Esophagus muscularis mucosa (tissue), 4 donors: ENCODE results near the gene VBP1. TPM values are rescaled to one million over a fixed set of nuclear protein-coding genes. Genes with fewer than 3 reads are reported as not detected.
"Not testable (repeated sequence)": the region's sequence is repeated elsewhere in the genome, so short reads cannot be mapped to it uniquely, and the experiment has no call there.

Experiments used
- DNase-seq: peaks from one replicate; pipeline ENCODE4 v3.0.0-alpha.2; 2017; ENCODE audit errors: extremely low spot score
- H3K27ac ChIP-seq, 4 donors: fragments of 200-600 bp; sonication (generic); replicated peaks in 1 of 4; 1 replicate in 3 of 4; 2 replicates in 1 of 4; pipeline ENCODE4 v1.5.1; 2016 to 2019; ENCODE audit warnings: mild to moderate bottlenecking in 1 of 4
- H3K27me3 ChIP-seq, 4 donors: fragments of 200-600 bp; sonication (generic); one replicate each; pipeline versions ENCODE4 v1.5.1 to v1.6.0; 2016 to 2019
- H3K36me3 ChIP-seq, 4 donors: fragments of 200-600 bp; sonication (generic); one replicate each; pipeline ENCODE4 v1.5.1; 2016 to 2019
- H3K4me1 ChIP-seq, 4 donors: fragments of 200-600 bp; sonication (generic); one replicate each; pipeline ENCODE4 v1.5.1; 2016 to 2019
- H3K4me3 ChIP-seq, 4 donors: fragments of 200-600 bp; sonication (generic); 1 replicate in 2 of 4; 2 replicates in 2 of 4; pipeline ENCODE4 v1.5.1; 2016 to 2019; ENCODE audit warnings: mild to moderate bottlenecking in 4 of 4, moderate library complexity in 1 of 4
- H3K9me3 ChIP-seq, 4 donors: fragments of 200-600 bp; sonication (generic); 1 replicate in 3 of 4; 2 replicates in 1 of 4; pipeline ENCODE4 v1.5.1; 2016 to 2019
- CTCF ChIP-seq, 3 experiments: fragments of 200-600 bp in 2 of 3; fragments of 450-650 bp in 1 of 3; sonication (generic) in 2 of 3; IDR thresholded peaks; one replicate each; pipeline ENCODE4 v1.5.1; 2017 to 2019; ENCODE audit warnings: antibody characterized with exemption in 3 of 3, mild to moderate bottlenecking in 2 of 3, moderate library complexity in 1 of 3
- EP300 ChIP-seq: sonication (generic); formaldehyde crosslinking; IDR thresholded peaks from one replicate; pipeline ENCODE4 v1.6.1; 2017; ENCODE audit warnings: antibody characterized with exemption
- POLR2A ChIP-seq: fragments of 450-650 bp; IDR thresholded peaks from one replicate; pipeline ENCODE4 v1.6.1; 2017; ENCODE audit warnings: antibody characterized with exemption, moderate library complexity, mild to moderate bottlenecking, low read depth
- POLR2AphosphoS5 ChIP-seq, 2 donors: sonication (generic); formaldehyde crosslinking; IDR thresholded peaks; one replicate each; pipeline ENCODE4 v1.6.1; 2017; ENCODE audit warnings: antibody characterized with exemption in 2 of 2
- WGBS: methylation state at CpG from one replicate; pipeline ENCODE4 v1.1.5; 2018; 5-methylcytosine and 5-hydroxymethylcytosine counted together
- intact Hi-C: fragments of 100-400 bp; cut with DNase I; formaldehyde crosslinking; loops from one replicate; pipeline ENCODE4 v1.15.1; 2023
- total RNA-seq, 4 donors: library from RNA; depleted of rRNA; stranded (reverse); fragments of >200 nt; gene quantifications; one replicate each; pipeline versions ENCODE4 v1.1.0 to v1.2.1, GENCODE V29; 2016

Gene VBP1
- total RNA-seq, 4 donors from 2014 or later, result 26.5 to 41.5 (median 37.7) TPM

- H3K9me3 ChIP-seq, result no peaks in the 10 kb centered on the region
- intact Hi-C loops, result no loop called here
- H3K4me1 ChIP-seq, result peaks cover 14 to 26% (median 19%) of the 10 kb centered on the region in 4 donors
- WGBS, result 94% methylated on average over 4 of the region's 4 CpGs
- peaks cover 0 to 14% (median 3%) of the 10 kb centered on the region in 4 donors for H3K36me3 ChIP-seq
- H3K27me3 ChIP-seq, result no peaks in the 10 kb centered on the region
- TF ChIP-seq CTCF (IDR thresholded peaks at IDR 0.05) (no peak), EP300 (no peak), POLR2A (no peak), POLR2AphosphoS5 (IDR thresholded peaks at IDR 0.05) (no peak)
- H3K4me3 ChIP-seq, result no peak overlapping the region
- no peak overlapping the region for H3K27ac ChIP-seq
- DNase-seq, result no peak
Observed at GRCh38 chrX:155221351-155221750, 5.1 kb downstream of the VBP1 start.

GRCh38 chrX:155223746-155224145 lies 7.5 kb downstream of the VBP1 start:
- H3K4me3 ChIP-seq, H3K4me1 ChIP-seq, H3K27ac ChIP-seq, DNase-seq, intact Hi-C loops, H3K9me3 ChIP-seq, H3K27me3 ChIP-seq: not testable (repeated sequence)
- peaks cover 0 to 24% (median 9%) of the 10 kb centered on the region in 4 donors for H3K36me3 ChIP-seq
- 89% methylated on average over 13 of the region's 30 CpGs for WGBS

- intact Hi-C loops, result no loop called here
- TF ChIP-seq POLR2AphosphoS5 (IDR thresholded peaks at IDR 0.05), result no peak
- no peak for TF ChIP-seq EP300
- no peak for TF ChIP-seq CTCF (IDR thresholded peaks at IDR 0.05)
- no peak for TF ChIP-seq POLR2A
- DNase-seq, result no peak
Observed at GRCh38 chrX:155225774-155226173, 9.5 kb downstream of the VBP1 start.

GRCh38 chrX:155231163-155231562 lies 14.9 kb downstream of the VBP1 start:
- intact Hi-C loops, result no loop called here
- Histone ChIP-seq H3K4me3 (no peak overlapping the region), H3K27me3 (no peaks in the 10 kb centered on the region), H3K9me3 (no peaks in the 10 kb centered on the region), H3K4me1 (peaks cover 0 to 7% (median under 1%) of the 10 kb centered on the region in 4 donors), H3K27ac (no peak overlapping the region), H3K36me3 (peaks cover 0 to 34% (median 13%) of the 10 kb centered on the region in 4 donors)
- TF ChIP-seq POLR2A, result no peak
- TF ChIP-seq CTCF (IDR thresholded peaks at IDR 0.05), result no peak
- TF ChIP-seq EP300, result no peak
- TF ChIP-seq POLR2AphosphoS5 (IDR thresholded peaks at IDR 0.05), result no peak
- no peak for DNase-seq

More at GRCh38 chrX:155225774-155226173, 9.5 kb downstream of the VBP1 start:
- WGBS, result 78% methylated on average over 3 of the region's 3 CpGs
- H3K27me3 ChIP-seq, result no peaks in the 10 kb centered on the region
- H3K4me1 ChIP-seq, result peaks cover 0 to 7% (median 2%) of the 10 kb centered on the region in 4 donors
- peaks cover 0 to 31% (median 10%) of the 10 kb centered on the region in 4 donors for H3K36me3 ChIP-seq
- no peak overlapping the region for H3K27ac ChIP-seq
- H3K4me3 ChIP-seq, result no peak overlapping the region
- H3K9me3 ChIP-seq, result no peaks in the 10 kb centered on the region

DNA sequence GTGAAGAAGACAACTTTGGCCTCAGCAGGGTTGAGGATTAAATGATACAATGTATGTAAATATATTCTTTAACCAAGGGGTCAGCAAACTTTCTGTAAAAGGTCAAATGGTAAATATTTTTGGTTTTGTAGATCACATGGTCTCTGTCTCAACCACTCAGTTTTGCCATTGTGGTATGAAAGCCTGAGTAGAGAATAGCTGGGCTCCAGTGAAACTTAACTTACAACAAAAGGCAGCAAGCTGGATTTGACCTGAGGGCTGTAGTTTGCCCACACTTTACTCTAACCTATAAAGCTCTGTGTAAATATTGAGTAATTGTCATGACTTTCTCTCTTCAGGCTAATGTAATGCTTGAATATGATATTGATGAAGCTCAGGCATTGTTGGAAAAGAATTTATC lies 19.6 kb downstream of the VBP1 start:
- H3K27ac ChIP-seq, result no peak overlapping the region
- no peaks in the 10 kb centered on the region for H3K27me3 ChIP-seq
- DNase-seq, result no peak
- H3K9me3 ChIP-seq, result no peaks in the 10 kb centered on the region
- peaks cover 5 to 42% (median 23%) of the 10 kb centered on the region in 4 donors for H3K36me3 ChIP-seq
- TF ChIP-seq POLR2A (no peak), EP300 (no peak), CTCF (IDR thresholded peaks at IDR 0.05) (no peak), POLR2AphosphoS5 (IDR thresholded peaks at IDR 0.05) (no peak)
- intact Hi-C loops, result no loop called here
- no peaks in the 10 kb centered on the region for H3K4me1 ChIP-seq
- H3K4me3 ChIP-seq, result no peak overlapping the region
